Psoas muscle (tissue), 8 donors: ENCODE measurements around the gene SLC9A7. TPM values are rescaled to one million over a fixed set of nuclear protein-coding genes. Genes with fewer than 3 reads are reported as not detected.

Experiments used
- ATAC-seq, 4 donors: fragments of 200-7000 bp; cut with Tn5 transposase; one replicate each; pipeline ENCODE4 v1.9.1; 2020; ENCODE audit warnings: moderate library complexity in 3 of 4, mild to moderate bottlenecking in 2 of 4
- DNase-seq, 2 donors: peaks; one replicate each; pipeline ENCODE4 v3.0.0-alpha.2; 2020
- H3K27ac ChIP-seq: fragments of 200-600 bp; one replicate; pipeline ENCODE4 v1.8.0; 2022
- H3K27me3 ChIP-seq, 3 donors: fragments of 200-600 bp in 1 of 3; one replicate each; pipeline versions ENCODE4 v1.6.1 to v1.8.0; 2013 to 2022; ENCODE audit warnings: low read length in 2 of 3, mild to moderate bottlenecking in 2 of 3, moderate library complexity in 1 of 3; ENCODE audit not compliant: insufficient read depth in 3 of 3
- H3K36me3 ChIP-seq, 2 donors: fragments of 200-600 bp in 1 of 2; one replicate each; pipeline versions ENCODE4 v1.6.1 to v1.8.0; 2013 to 2022; ENCODE audit warnings: low read depth in 1 of 2, mild to moderate bottlenecking in 1 of 2, moderate library complexity in 1 of 2; ENCODE audit not compliant: insufficient read depth in 1 of 2
- H3K4me1 ChIP-seq: fragments of 200-600 bp; one replicate; pipeline ENCODE4 v1.8.0; 2022
- H3K4me3 ChIP-seq: fragments of 200-600 bp; one replicate; pipeline ENCODE4 v1.8.0; 2022; ENCODE audit warnings: mild to moderate bottlenecking
- H3K9me3 ChIP-seq: fragments of 200-600 bp; one replicate; pipeline ENCODE4 v1.8.0; 2022
- WGBS, 3 donors: extraction: QIAGEN DNeasy Blood & Tissue Kit; methylation state at CpG; one replicate each; pipeline versions ENCODE4 v1.1.6 to v1.1.7; 2013; 5-methylcytosine and 5-hydroxymethylcytosine counted together
- intact Hi-C, 2 donors: fragments of 100-400 bp; cut with DNase I; formaldehyde crosslinking; loops; one replicate each; pipeline versions ENCODE4 v1.11.0 to v1.14.2; 2022
- polyA plus RNA-seq, 3 donors: library from polyadenylated mRNA; stranded (reverse); fragments of 200-250 nt; gene quantifications; one replicate each; pipeline ENCODE4 v1.2.3, GENCODE V29; 2013
- total RNA-seq, 4 donors: library from RNA; stranded (reverse); fragmentation: NEBNext Ultra II Directional in 2 of 4; extraction: Animal tissue kit (Norgen Biotek cat#: 25700) in 2 of 4; gene quantifications; one replicate each; pipeline versions ENCODE4 v1.2.1 to v1.2.4, GENCODE V29; 2021 to 2023
- TF ChIP-seq, protein P1 (sequence below): fragments of 200-600 bp; IDR thresholded peaks from one replicate; pipeline ENCODE4 v1.8.0; 2022; ENCODE audit warnings: antibody characterized with exemption
- donor health status: healthy with polysubstance abuse.
- donor health status: DM: no; HTN: no; CAD: no; lungs with moderate emphysema.
- donor health status: Bipolar disorder and iron deficiency.
- donor health status: healthy.
- donor health status: DM: yes; HTN: yes; CAD: no.
- donor health status: DM: no; HTN: no; CAD: no.
- donor health status: DM: no; HTN: no; CAD: no.
- donor health status: DM: yes; HTN: yes; CAD: no.

SLC9A7 gene
- total and polyA plus RNA-seq, 7 donors = 1.5 to 14.0 (median 8.2) TPM

DNA sequence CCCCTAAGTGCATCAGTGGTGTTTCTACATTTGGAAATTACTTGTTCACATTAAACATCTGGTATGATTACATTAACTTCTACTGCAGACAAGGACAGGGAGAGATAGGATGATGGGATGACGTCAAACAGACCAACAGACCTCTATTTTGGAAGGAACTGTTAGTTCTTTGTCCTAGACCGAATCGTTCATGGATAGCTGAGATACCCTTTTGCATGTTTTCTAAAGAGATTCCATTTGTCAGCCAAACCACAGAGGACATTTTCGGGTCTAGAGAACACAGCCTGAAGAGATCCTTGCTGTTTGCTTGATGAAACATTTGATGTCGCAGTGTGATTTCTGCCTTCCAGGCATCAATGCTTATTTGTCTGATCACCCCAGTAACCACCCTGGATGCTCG, 157.6 kb downstream of the SLC9A7 start:
- DNase-seq (no peak), ATAC-seq (no peak)
- intact Hi-C loops = no loop called here
- no peaks in the 10 kb centered on the region for H3K9me3 ChIP-seq
- no peaks in the 10 kb centered on the region for H3K4me1 ChIP-seq
- no peak overlapping the region for H3K27ac ChIP-seq
- TF ChIP-seq, protein P1, sequence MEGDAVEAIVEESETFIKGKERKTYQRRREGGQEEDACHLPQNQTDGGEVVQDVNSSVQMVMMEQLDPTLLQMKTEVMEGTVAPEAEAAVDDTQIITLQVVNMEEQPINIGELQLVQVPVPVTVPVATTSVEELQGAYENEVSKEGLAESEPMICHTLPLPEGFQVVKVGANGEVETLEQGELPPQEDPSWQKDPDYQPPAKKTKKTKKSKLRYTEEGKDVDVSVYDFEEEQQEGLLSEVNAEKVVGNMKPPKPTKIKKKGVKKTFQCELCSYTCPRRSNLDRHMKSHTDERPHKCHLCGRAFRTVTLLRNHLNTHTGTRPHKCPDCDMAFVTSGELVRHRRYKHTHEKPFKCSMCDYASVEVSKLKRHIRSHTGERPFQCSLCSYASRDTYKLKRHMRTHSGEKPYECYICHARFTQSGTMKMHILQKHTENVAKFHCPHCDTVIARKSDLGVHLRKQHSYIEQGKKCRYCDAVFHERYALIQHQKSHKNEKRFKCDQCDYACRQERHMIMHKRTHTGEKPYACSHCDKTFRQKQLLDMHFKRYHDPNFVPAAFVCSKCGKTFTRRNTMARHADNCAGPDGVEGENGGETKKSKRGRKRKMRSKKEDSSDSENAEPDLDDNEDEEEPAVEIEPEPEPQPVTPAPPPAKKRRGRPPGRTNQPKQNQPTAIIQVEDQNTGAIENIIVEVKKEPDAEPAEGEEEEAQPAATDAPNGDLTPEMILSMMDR = no peak
- no peak overlapping the region for H3K4me3 ChIP-seq
- 57 to 74% (median 58%) methylated on average over 6 of the region's 6 CpGs for WGBS, 3 donors
- H3K36me3 ChIP-seq = no peaks in the 10 kb centered on the region
- H3K27me3 ChIP-seq = no peaks in the 10 kb centered on the region

DNA sequence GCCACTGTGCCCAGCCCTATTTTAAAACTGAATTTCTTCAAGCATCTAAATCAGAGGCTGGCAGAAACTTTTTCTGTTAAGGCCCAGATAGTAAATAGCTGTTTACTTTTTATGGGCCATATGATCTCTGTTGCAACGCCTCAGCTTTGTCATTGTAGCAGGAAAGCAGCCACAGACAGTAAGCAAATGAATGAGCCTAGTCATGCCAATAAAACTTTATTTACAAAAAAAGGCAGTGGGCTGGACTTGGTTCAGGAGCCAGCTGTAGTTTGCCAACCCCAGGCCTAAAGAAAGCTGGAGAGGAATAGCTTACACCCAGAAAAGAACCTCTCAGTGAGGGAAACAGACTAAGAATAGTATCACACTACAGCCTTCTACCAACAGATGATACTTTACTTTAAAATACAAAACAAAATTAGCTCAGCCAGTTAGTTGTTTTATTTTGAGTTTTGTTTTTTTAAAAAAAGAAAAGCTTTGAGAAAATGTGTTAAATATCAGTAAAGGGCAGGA, 159.8 kb downstream of the SLC9A7 start:
- DNase-seq (no peak), ATAC-seq (no peak)
- intact Hi-C loops = no loop called here

DNA sequence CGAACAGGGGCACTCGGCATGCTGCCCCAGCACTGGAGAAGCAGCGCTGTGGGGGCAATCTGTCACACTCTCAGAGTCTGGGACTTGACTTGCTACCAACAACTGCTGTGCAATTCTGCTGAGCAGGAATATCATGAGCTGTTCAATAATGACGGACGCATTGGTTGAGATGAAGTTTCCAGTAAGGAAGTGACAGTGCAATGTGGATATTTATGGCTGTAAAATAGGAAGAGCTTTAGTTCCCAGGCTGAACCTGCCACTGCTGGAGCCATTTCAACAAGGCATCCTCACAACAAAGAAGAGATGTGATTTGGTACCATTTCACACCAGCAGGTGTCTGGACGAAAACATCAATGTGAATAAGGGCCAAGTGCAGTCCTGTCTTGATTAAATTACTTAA, 161.1 kb downstream of the SLC9A7 start:
- H3K9me3 ChIP-seq = no peaks in the 10 kb centered on the region
- intact Hi-C loops = no loop called here
- ATAC-seq (no peak), DNase-seq (no peak)
- no peaks in the 10 kb centered on the region for H3K4me1 ChIP-seq
- 29 to 51% (median 48%) methylated on average over 6 of the region's 6 CpGs for WGBS, 3 donors
- H3K36me3 ChIP-seq = no peaks in the 10 kb centered on the region
- H3K27ac ChIP-seq = no peak overlapping the region
- H3K4me3 ChIP-seq = no peak overlapping the region
- TF ChIP-seq, protein P1 = no peak
- H3K27me3 ChIP-seq = peaks cover 0 to 3% (median 0%) of the 10 kb centered on the region in 3 donors

More for the DNA sequence above, 159.8 kb downstream of the SLC9A7 start:
- no peaks in the 10 kb centered on the region for H3K4me1 ChIP-seq
- no peaks in the 10 kb centered on the region for H3K27me3 ChIP-seq
- H3K4me3 ChIP-seq = no peak overlapping the region
- no peak overlapping the region for H3K27ac ChIP-seq
- H3K9me3 ChIP-seq = no peaks in the 10 kb centered on the region
- no peaks in the 10 kb centered on the region for H3K36me3 ChIP-seq
- 48 to 83% (median 79%) methylated on average over 1 of the region's 1 CpG for WGBS, 3 donors
- TF ChIP-seq, protein P1 = no peak

DNA sequence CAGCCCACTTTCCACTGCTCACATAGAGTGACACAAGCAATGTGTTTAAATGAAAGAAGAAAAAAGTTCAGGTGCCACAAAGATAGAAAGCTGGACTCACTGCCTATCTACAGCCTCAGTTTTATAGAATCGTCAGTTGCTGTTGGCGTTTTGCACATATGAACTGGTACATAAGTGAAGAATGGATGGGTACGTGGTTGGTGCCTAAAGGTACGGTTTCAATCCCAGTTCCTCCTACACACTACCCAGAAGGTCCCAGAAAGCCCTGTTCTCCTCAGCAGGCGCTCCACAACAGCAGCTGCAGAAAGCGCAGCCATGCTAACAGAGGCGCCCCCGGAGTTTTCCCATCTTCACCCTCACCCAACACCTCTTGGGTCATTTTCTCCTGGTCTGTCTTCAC, 161.7 kb downstream of the SLC9A7 start:
- WGBS, 3 donors = 73 to 91% (median 85%) methylated on average over 8 of the region's 8 CpGs
- H3K9me3 ChIP-seq = no peaks in the 10 kb centered on the region
- H3K4me1 ChIP-seq = no peaks in the 10 kb centered on the region
- H3K27me3 ChIP-seq = peaks cover 0 to 3% (median 0%) of the 10 kb centered on the region in 3 donors
- intact Hi-C loops = no loop called here
- no peak overlapping the region for H3K4me3 ChIP-seq
- ATAC-seq (no peak), DNase-seq (no peak)
- no peak overlapping the region for H3K27ac ChIP-seq
- no peaks in the 10 kb centered on the region for H3K36me3 ChIP-seq
- TF ChIP-seq, protein P1 = no peak

DNA sequence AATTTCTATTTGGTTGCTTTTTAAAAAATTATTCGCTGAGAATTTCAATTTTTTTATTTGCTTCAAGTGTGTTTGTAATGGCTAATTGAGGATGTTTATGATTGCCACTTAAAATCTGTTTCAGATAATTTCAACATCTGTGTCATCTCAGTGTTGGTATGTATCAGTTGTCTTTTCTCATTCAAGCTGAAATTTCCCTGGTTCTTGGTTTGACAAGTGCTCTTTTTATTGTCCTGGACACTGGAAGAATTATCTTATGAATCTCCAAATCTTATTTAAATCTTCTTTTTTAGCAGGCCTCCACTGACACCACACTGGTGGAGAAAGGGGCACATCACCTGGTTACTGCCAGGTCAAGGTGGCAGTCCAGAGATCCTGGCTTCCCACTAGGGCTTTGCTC, 163.8 kb downstream of the SLC9A7 start:
- Histone ChIP-seq H3K9me3 (peaks cover 4% of the 10 kb centered on the region), H3K36me3 (no peaks in the 10 kb centered on the region), H3K27me3 (peaks cover 0 to 3% (median 0%) of the 10 kb centered on the region in 3 donors), H3K27ac (no peak overlapping the region), H3K4me1 (no peaks in the 10 kb centered on the region), H3K4me3 (no peak overlapping the region)
- TF ChIP-seq, protein P1 = no peak
- intact Hi-C loops = no loop called here
- DNase-seq (no peak), ATAC-seq (no peak)
- 56 to 76% (median 60%) methylated on average over 1 of the region's 1 CpG for WGBS, 3 donors
